T-helper 2 cell treated with Interferon-gamma antibody and Interleukin-4, amounts not matched to agents 5 μg/mL and 100 μg/mL, for 36 hours (primary cell): ENCODE results near the gene TMEM178B.
"Not testable (repeated sequence)": the region's sequence is repeated elsewhere in the genome, so short reads cannot be mapped to it uniquely, and the experiment has no call there.

Experiments
- DNase-seq: peaks from one replicate; pipeline ENCODE4 v3.0.0; 2021; ENCODE audit warnings: low spot score
- H3K27ac Mint-ChIP-seq: one replicate; pipeline ENCODE4 v1.8.0; 2021; ENCODE audit warnings: mild to moderate bottlenecking, mixed read lengths
- H3K27me3 Mint-ChIP-seq: one replicate; pipeline ENCODE4 v1.8.0; 2021; ENCODE audit warnings: low read depth, mixed read lengths
- H3K36me3 Mint-ChIP-seq: one replicate; pipeline ENCODE4 v1.8.0; 2021; ENCODE audit warnings: low read depth, mixed read lengths
- H3K4me1 Mint-ChIP-seq: one replicate; pipeline ENCODE4 v1.8.0; 2021; ENCODE audit warnings: low read depth, mixed read lengths
- H3K4me3 Mint-ChIP-seq: one replicate; pipeline ENCODE4 v1.8.0; 2022; ENCODE audit warnings: mild to moderate bottlenecking, moderate library complexity, mixed read lengths
- H3K9me3 Mint-ChIP-seq: one replicate; pipeline ENCODE4 v1.8.0; 2021; ENCODE audit warnings: mixed read lengths

The TMEM178B gene

DNA sequence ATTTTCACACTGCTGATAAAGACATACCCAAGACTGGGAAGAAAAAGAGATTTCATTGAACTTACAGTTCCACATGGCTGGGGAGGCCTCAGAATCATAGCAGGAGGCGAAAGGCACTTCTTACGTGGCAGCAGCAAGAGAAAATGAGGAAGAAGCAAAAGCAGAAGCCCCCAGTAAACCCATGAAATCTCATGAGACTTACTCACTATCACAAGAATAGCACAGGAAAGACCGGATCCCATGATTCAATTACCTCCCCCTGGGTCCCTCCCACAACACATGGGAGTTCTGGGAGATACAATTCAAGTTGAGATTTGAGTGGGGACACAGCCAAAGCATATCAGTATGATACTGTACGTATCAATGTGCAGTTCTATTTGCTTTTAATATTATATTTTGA is 121.9 kb downstream of the TMEM178B start:
- H3K4me1 Mint-ChIP-seq, H3K9me3 Mint-ChIP-seq, H3K4me3 Mint-ChIP-seq, DNase-seq, H3K27ac Mint-ChIP-seq, H3K27me3 Mint-ChIP-seq, H3K36me3 Mint-ChIP-seq: not testable (repeated sequence)

DNA sequence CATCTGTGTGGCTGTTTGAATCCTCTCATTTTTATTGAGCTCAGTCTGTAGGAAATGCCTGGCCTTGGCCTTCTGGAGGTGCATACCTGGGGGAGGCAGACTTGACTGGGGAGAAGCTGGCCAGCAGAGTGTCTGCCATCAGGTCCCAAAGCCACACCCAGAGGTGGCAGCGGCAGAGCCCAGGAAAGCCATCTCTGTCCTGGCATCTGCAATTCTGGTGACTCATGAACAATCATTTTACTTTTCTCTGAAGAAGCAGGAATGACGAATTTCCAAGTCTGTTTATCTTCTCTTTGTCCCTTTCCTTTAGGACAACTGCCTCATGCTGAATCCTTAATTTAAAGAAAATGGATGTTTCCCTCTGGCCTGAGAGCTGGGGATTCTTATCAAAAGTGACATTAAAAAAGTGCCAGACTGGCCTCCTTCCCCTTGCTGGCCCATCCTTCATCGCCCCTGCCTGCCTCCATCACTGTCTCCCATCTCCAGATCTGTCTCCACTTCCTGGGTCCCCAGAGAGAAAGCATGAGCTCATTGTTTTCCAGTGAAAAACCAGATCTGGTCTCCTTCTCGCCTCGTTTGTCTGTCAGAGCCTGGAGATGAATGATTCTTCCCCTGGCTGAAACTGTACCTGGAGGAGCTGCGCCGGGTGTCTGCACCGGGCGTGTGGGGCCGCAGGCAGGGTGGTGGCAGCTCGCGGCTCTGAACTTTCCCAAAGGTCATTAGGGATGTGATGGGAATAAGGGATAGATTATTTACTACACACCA is 124.5 kb downstream of the TMEM178B start:
- no peak overlapping the region for H3K4me3 Mint-ChIP-seq
- no peaks in the 10 kb centered on the region for H3K36me3 Mint-ChIP-seq
- no peak for DNase-seq
- no peak overlapping the region for H3K27ac Mint-ChIP-seq
- no peaks in the 10 kb centered on the region for H3K9me3 Mint-ChIP-seq
- H3K27me3 Mint-ChIP-seq, result no peaks in the 10 kb centered on the region
- no peaks in the 10 kb centered on the region for H3K4me1 Mint-ChIP-seq

DNA sequence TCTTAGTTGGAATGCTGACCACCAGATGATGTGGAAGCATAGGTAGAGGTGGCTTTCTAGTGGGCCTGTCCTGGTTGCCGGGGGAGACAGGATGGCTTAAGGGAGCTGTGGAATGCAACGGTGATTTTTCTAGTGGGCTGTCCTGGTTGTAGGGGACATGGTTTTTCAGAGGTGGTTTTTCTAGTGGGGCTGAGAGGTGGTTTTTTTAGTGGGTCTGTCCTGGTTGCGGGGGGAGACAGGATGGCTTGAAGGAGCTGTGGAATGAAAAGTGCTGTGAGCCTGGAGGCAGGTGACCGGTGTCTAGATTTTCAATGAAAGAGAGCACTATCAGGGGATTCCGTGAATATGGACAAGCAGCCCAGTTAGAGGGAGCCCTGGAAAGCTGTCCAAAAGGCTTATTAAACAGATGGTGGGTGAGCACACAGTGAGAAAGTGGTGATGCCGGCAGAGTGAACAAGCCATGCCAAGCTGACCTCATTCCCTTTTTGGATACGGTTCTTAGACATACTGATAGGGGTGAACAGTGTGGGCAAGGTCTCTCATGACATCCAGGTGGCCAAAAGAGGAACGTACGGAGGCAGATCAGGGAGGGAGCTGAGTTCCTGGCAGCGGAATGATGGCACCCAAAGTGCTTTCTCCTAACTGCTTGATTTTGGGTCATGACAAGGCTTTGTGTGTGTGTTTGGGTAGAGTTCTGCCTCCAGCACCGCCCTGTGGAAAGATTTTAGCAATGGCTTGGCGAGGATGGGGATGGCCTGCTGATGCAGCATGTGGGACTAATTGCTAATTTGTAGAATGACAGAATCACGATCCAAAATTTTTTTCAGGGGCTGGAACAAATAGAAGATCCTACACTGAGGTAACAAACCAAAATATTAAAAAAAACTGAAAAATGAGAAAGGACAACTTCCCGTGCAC is 126.6 kb downstream of the TMEM178B start:
- Mint-ChIP-seq H3K36me3 (no peaks in the 10 kb centered on the region), H3K4me3 (no peak overlapping the region), H3K9me3 (no peaks in the 10 kb centered on the region), H3K27me3 (no peaks in the 10 kb centered on the region), H3K4me1 (no peaks in the 10 kb centered on the region), H3K27ac (no peak overlapping the region)
- DNase-seq, result no peak

DNA sequence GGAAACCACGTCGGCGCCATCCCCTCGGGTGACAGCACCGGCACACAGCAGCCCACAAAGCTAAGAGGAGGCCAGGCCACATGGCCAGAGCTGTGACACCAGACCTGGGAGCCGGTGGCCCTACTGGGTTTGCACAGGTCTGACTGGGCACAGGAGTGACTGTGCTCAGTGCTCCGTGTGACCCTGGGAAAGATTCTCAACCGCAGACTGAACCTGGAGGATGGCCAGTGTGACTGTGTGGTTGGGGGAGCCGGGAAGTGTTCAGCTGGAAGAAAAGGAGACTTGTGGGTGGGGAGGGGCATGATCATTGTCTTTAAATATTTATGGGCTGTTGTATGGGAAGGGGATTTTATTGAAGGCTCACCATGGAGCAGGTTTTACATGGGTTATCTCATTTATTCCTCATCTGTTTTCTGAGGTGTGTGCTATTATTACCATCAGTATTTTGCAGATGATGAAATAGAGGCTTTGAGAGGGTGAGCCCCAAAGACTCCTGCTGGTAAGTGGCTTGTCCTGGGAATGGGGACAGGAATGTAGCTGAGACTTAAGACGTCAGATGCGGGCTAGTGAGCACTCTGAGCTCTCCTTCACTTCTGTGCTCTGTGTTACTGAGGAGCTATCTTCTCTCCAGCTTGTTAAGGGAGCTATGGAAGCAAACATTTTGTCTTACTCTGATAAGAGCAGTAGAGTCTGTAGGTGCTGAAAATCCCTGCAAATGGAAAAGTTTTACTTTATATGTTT is 127.5 kb downstream of the TMEM178B start:
- H3K4me3 Mint-ChIP-seq, result no peak overlapping the region
- no peaks in the 10 kb centered on the region for H3K4me1 Mint-ChIP-seq
- H3K9me3 Mint-ChIP-seq, result no peaks in the 10 kb centered on the region
- no peak overlapping the region for H3K27ac Mint-ChIP-seq
- DNase-seq, result no peak
- H3K36me3 Mint-ChIP-seq, result no peaks in the 10 kb centered on the region
- peaks cover 2% of the 10 kb centered on the region for H3K27me3 Mint-ChIP-seq

DNA sequence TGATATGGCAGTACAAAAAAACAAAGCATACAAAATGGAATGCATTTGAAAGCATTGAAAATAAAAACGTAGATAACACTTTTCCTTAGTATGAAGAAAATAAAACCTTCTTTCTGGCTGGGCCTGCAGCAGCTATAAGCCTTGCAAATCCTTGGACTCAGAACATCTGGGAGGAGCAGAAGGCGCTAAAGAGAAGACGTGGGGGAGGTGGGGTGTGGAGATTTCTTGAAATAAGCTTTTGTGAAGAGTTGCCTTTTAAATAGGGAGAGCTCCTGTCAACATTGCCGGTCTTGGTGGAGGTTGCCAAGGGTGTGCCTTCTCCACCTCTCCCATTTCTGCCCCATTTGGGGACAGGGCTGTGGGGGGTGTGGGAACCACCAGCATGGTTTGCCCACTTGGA is 128.7 kb downstream of the TMEM178B start:
- peaks cover 2% of the 10 kb centered on the region for H3K27me3 Mint-ChIP-seq
- H3K9me3 Mint-ChIP-seq, result no peaks in the 10 kb centered on the region
- no peak overlapping the region for H3K4me3 Mint-ChIP-seq
- no peaks in the 10 kb centered on the region for H3K36me3 Mint-ChIP-seq
- no peak overlapping the region for H3K27ac Mint-ChIP-seq
- no peak for DNase-seq
- H3K4me1 Mint-ChIP-seq, result no peaks in the 10 kb centered on the region

DNA sequence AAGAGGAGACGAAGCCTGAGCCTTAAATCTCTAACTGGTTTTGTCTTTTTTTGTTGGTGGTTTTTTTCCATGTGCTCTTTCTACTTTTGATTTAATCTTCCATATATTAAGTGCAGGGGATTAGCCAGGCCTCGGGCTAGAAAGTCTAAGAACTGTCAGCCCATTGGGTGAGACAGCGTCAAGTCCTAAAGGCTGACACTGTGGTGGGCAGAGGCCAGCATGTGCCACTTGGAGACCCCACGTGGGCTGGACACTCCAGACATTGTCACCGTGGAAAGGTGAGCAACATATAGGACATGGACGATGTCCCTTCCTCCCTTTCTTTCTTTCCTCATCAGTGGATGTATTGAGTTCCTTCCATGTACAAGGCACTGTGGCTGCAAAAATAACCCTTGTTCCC is 129.3 kb downstream of the TMEM178B start:
- Mint-ChIP-seq H3K4me3 (no peak overlapping the region), H3K36me3 (no peaks in the 10 kb centered on the region), H3K9me3 (no peaks in the 10 kb centered on the region), H3K27ac (no peak overlapping the region), H3K27me3 (peaks cover 2% of the 10 kb centered on the region), H3K4me1 (no peaks in the 10 kb centered on the region)
- no peak for DNase-seq

DNA sequence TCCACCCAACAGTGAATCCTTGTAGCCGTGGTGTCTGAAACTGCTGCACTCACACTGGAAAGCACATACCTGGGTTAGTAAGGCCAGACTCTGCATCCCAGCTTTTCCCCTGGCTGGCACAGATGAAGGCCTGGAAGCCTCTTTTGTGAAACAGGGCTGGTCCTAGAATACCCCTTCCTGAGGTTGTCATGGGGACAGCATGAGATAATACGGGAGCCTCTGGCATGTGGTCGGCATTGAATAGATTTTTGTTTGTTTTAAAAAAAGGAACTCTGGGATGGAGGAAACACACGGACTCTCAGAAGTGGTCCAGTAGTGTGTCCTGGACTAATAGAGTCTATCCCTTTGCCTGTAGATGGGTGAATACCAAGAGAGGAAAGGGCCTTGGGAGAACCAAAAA is 129.7 kb downstream of the TMEM178B start:
- Mint-ChIP-seq H3K9me3 (no peaks in the 10 kb centered on the region), H3K27ac (no peak overlapping the region), H3K27me3 (peaks cover 2% of the 10 kb centered on the region), H3K36me3 (no peaks in the 10 kb centered on the region), H3K4me3 (no peak overlapping the region), H3K4me1 (no peaks in the 10 kb centered on the region)
- DNase-seq, result no peak

DNA sequence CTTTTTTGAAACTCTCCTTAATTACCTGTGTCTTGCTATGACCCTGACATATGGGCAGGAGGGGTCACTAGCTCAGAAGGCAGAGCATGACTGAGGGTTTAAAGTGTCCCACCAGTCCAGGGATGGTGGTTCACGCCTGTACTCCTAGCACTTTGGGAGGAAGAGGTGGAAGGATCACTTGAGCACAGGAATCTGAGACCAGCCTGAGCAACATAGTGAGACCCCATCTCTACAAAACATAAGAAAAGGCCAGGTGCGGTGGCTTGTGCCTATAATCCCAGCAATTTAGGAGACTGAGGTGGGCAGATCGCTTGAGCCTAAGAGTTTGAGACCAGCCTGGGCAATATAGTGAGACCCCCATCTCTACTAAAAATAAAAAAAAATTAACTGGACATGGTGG is 133.8 kb downstream of the TMEM178B start:
- Mint-ChIP-seq H3K9me3 (no peaks in the 10 kb centered on the region), H3K36me3 (no peaks in the 10 kb centered on the region), H3K4me1 (no peaks in the 10 kb centered on the region), H3K27ac (no peak overlapping the region), H3K4me3 (no peak overlapping the region), H3K27me3 (peaks cover 2% of the 10 kb centered on the region)
- no peak for DNase-seq

DNA sequence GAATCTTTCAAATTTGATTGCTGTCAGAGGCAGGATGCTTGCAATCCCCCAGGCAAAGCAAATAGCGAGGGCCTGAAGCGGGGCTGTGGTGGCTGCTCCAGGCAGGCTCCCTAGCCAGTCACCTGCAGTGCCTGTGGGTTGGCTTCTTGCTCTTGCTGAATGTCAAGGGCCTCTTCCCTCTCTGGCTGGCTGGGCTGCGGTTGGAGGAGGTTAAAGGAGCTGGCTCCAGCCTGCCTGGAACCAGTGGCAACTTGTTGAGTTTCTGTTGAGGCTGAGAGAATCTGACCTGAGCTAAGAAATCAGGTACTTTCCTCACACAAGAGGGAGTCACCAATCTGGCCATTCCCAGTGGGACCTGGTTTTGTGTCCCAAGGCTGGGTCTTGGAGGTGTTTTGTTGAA is 134.7 kb downstream of the TMEM178B start:
- Mint-ChIP-seq H3K36me3 (no peaks in the 10 kb centered on the region), H3K27ac (no peak overlapping the region), H3K27me3 (peaks cover 2% of the 10 kb centered on the region), H3K4me3 (no peak overlapping the region), H3K9me3 (no peaks in the 10 kb centered on the region), H3K4me1 (no peaks in the 10 kb centered on the region)
- no peak for DNase-seq

DNA sequence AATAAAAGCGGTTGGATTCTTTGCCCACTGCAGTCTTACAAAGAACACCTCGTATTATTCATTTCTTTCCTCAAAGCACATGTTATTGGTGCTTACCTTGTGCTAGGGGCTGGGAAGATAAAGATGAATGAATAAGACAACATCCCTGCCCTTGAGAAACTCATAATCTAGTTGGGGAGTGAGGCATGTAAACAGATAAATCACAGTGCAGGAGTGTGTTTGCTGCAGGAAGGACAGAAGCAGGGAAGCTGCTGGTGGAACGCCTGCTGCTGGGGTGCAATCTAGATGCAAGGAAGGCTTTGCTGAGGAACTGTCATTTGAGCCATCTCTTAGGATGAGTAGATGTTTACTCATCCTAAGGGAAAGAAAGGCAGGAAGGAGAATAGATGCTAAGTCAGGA is 135.6 kb downstream of the TMEM178B start:
- Mint-ChIP-seq H3K9me3 (no peaks in the 10 kb centered on the region), H3K4me3 (no peak overlapping the region), H3K27ac (no peak overlapping the region), H3K4me1 (no peaks in the 10 kb centered on the region), H3K27me3 (peaks cover 2% of the 10 kb centered on the region), H3K36me3 (no peaks in the 10 kb centered on the region)
- no peak for DNase-seq

DNA sequence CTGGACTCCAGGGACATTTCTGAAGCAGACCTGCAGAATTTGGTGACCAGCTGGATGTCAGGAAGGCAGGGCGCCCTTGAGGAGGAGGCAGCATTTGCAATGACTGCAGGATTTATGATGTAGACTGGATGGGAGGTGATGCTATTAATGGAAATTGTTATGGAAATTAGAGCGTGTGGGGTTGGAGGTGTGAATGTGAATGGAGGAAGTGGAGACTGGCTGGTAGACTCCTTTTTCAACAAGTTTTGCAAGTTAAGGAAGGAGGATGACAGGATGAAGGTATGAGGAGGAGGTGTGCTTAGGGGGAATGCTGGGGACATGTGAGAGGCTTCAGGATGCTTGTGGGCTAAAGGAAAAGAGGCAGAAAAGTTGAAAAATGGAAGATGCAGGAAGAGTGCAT is 137.0 kb downstream of the TMEM178B start:
- Mint-ChIP-seq H3K27me3 (peaks cover 4% of the 10 kb centered on the region), H3K4me1 (no peaks in the 10 kb centered on the region), H3K27ac (no peak overlapping the region), H3K4me3 (no peak overlapping the region), H3K9me3 (no peaks in the 10 kb centered on the region), H3K36me3 (no peaks in the 10 kb centered on the region)
- DNase-seq, result no peak

DNA sequence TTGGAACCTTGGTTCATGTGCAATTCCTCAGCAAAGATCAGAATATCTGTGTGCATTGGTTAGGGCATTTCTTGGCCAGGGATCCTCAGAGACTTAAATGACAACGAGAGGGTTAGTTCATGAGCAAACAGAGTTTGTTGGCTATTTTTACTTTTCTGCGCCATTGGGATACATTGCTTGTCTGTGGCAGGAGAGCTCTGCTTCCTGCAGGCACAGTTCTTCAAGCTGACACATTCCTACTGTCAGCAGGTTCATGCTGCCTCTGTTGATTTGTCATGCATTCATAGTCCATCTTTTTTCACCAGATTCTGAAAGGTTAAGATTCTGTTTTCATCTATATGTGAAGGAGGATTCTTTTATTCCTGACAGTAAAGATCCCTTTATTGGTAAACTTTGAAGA is 139.4 kb downstream of the TMEM178B start:
- Mint-ChIP-seq H3K27me3 (peaks cover 2% of the 10 kb centered on the region), H3K4me1 (no peaks in the 10 kb centered on the region), H3K36me3 (no peaks in the 10 kb centered on the region), H3K4me3 (no peak overlapping the region), H3K9me3 (no peaks in the 10 kb centered on the region), H3K27ac (no peak overlapping the region)
- DNase-seq, result no peak

DNA sequence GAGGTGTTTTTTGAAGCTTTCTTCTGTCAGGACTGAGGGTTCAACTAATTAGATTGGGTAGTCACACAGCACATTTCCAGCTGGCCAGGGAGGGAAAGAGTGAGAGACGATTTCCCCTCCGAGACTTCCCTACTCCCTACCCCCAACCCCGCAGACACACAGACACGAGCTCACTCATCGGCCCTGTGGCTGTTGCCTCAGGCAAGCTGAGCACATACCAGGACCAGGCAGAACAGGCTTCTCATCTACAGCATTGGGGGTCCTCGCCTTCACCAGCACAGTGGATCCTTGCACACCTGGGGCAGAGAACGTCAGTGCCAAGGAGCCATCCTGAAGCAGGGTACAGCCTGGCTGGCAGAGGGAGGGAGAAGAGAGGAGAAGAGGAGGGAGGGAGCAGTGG is 144.1 kb downstream of the TMEM178B start:
- DNase-seq, result no peak
- H3K27ac Mint-ChIP-seq, result no peak overlapping the region
- no peaks in the 10 kb centered on the region for H3K4me1 Mint-ChIP-seq
- no peaks in the 10 kb centered on the region for H3K9me3 Mint-ChIP-seq
- H3K36me3 Mint-ChIP-seq, result no peaks in the 10 kb centered on the region
- peaks cover 2% of the 10 kb centered on the region for H3K27me3 Mint-ChIP-seq
- H3K4me3 Mint-ChIP-seq, result no peak overlapping the region

DNA sequence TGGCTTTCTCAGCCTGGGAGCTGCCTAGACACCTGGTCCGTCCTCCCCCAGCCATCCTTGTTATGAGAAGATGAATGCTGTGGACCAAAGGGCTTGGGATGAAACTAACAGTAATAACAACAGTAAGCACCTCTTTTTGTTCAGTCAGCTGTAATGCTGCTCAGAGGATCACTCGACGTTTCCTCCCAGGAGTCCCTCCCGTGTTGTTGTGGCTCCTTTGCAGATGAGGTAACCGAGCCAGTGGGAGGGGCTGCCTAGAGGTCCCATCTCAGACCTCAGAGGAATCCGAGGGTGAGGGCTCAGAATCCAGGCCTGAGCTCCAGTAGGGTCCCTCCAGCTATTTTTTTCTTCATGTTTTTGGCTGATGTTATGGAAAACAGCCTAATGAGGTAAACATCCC is 145.1 kb downstream of the TMEM178B start:
- H3K9me3 Mint-ChIP-seq, result no peaks in the 10 kb centered on the region
- H3K4me1 Mint-ChIP-seq, result no peaks in the 10 kb centered on the region
- H3K27ac Mint-ChIP-seq, result no peak overlapping the region
- H3K36me3 Mint-ChIP-seq, result no peaks in the 10 kb centered on the region
- H3K4me3 Mint-ChIP-seq, result no peak overlapping the region
- H3K27me3 Mint-ChIP-seq, result peaks cover 2% of the 10 kb centered on the region
- DNase-seq, result no peak
